NCI-H1105 (cell line): ENCODE data around the gene GPNMB.
"Not testable (repeated sequence)": the region's sequence is repeated elsewhere in the genome, so short reads cannot be mapped to it uniquely, and the experiment has no call there.

ENCODE experiments used
- DNase-seq: peaks from one replicate; lab custom pipeline; 2025; lab: John Stamatoyannopoulos, UW

Gene GPNMB

DNA sequence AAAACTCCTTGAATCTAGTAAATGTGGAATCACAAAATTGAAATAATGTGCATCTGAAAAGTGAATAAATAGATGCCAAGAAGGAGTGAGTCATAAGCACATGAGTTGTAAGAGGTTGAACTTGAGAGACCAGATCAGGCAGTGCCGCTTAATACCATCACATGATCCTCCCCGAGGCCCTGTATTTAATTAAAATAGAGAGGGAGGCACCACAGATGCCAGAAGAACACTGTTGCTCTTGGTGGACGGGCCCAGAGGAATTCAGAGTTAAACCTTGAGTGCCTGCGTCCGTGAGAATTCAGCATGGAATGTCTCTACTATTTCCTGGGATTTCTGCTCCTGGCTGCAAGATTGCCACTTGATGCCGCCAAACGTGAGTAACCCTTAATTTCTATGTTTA, at the start of gene GPNMB:
Gene GPNMB, plus strand, starts transcription at position 221 of the 400 bp plus-strand sequence. Its CDS starts 83 bp downstream, at position 304.
- DNase-seq, result no peak

DNA sequence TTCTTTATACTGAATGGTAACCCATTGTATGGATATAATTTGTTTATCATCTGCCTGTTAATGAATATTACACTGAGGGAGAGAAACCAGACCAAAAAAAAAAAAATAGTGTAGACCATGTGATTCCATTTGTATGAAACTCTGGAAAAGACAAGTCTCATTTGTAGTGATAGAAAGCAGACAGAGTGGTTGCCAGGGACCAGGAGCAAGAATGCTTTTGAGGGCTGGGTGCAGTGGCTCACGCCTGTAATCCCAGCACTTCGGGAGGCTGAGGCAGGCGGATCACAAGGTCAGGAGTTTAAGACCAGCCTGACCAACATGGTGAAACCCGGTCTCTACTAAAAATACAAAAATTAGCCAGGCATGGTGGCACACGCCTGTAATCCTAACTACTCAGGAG, 48.8 kb upstream of the GPNMB start:
- DNase-seq, result not testable (repeated sequence)

DNA sequence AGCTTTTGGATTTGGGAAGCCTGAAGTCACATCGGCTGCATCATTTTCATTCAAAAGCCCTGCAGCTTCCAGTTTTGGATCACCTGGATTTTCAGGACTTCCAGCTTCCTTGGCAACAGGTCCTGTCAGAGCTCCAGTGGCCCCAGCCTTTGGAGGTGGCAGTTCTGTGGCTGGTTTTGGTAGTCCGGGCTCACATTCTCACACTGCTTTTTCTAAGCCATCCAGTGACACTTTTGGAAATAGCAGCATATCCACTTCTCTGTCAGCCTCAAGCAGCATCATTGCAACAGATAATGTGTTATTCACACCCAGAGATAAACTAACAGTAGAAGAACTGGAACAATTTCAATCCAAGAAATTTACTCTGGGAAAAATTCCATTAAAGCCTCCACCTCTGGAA, 46.2 kb upstream of the GPNMB start:
- DNase-seq, result no peak

DNA sequence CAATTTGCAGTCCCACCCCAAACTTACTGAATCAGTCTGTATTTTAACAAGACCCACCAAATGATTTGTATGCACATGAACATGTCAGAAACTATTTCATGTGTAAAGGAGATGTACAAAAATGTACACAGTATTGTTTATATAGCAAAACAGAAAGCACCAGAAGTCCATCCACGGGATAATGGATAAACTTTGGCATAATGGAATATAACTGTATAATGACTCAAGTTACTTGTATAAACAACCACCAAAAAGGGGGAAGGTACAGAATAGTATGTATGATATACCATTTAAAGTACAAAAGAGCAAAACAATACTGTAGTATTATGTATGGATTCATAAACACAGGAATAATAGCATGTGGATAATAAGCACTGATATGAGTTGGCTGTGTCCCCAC, 42.3 kb upstream of the GPNMB start:
- DNase-seq, result no peak

DNA sequence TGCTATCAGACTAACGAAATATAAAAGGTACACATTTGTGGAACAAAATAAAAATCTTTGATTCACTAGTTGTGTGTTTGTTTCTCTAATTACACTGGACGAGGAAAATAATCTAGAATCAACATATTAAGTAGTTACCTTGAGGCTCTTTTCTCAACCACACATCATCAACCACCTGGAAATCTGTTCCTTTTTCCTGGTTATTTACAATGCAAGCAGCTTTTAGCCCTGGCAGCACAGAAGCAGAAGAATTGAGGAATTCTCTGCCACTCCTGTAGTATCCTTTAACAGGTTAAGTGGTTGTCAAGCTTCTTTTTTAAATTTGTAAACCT, 41.0 kb upstream of the GPNMB start:
- no peak for DNase-seq

DNA sequence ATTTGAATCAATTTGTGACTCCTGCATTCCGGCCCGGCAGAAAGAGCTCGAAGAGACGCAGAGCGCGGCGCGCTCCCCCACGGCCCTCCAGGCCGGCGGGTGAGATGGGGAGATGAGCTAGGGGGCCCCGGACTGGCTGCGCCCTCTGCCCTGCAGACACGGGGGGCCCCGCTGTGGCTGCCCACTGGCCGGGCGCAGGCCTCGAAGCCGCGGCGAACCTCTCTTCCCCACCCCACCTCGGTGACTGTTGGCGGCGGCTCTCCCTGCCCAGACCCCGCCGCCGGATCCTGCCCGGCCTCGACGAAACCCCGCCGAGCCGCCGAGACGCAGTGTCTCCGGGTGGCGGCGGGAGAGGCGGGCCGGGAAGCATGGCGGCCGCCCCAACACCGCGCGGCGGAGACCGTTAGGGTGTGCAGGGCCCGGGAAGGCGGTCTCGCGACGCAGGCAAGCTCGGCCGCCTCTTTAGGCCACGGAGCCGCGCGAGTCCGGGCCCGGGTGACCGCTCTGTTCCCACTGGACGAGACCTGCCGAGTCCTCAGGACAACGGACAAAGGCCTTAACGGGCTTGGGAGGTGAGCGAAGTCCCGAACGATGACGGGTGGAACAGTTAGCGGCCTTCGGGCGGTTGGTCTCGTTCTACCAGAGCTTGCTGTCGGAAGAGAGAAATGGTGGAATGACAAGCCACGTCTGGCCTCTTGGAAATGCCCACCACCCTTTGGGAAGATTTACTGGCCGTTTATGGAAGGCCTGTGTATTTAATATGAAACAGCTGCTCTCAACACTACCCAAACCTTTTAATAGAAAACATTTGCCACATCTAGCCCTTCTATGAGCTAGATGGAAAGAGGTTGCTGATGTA, 40.4 kb upstream of the GPNMB start:
- DNase-seq, result peak; percentile 20

DNA sequence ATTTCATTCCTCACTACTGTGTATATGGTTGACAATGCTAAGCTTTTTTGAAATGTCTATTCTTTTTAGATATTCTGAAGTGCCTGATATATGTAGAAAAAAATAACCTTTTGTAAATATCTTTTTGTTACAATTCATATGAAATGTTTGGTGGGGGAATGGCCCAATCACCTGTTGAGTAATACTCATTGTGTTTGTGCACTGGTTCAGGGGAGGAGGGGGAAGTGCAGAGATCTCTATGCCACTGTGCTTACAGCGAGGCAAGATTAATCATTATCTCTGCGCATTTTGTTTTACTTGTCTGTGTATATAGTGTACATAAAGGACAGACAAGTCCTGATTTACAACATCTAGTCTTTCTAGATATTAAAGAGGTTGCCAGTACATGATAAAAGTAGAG, 39.6 kb upstream of the GPNMB start:
- DNase-seq, result no peak

DNA sequence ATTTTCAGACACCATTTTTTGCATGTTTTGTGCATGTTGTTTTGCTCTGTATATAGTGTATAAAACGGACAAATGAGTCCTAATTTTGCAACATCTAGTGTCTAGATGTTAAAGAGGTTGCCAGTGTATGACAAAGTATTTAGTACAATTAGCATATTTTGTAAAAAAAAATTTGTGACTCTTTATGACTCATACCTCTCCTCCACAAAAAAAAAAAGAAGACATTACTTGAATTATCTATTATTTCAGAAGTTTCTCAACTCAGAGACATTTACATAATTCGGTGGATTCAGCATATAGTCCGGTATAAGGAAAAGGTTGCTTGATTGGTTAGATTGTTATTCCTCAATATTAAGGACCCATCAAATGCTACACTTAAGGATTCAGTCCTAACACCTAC, 38.7 kb upstream of the GPNMB start:
- DNase-seq, result no peak

DNA sequence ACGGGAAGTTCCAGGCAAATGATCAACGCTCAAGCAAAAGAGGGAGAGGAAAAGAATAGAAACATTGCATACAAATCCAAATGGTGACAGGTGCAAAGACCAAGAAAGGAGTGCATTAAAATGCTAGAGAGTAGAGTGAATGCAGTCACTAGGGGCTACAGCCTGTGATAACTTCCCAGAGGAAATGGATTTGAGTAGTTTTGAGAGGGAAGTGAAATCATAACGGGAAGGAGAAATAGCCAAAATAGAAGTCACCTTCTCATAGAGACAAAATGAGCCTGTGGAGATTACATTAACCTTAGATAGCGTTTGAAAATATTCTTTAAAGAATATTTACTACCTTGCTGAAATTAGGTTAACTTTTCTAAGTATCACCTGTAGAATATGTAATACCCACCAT, 38.3 kb upstream of the GPNMB start:
- DNase-seq, result no peak

DNA sequence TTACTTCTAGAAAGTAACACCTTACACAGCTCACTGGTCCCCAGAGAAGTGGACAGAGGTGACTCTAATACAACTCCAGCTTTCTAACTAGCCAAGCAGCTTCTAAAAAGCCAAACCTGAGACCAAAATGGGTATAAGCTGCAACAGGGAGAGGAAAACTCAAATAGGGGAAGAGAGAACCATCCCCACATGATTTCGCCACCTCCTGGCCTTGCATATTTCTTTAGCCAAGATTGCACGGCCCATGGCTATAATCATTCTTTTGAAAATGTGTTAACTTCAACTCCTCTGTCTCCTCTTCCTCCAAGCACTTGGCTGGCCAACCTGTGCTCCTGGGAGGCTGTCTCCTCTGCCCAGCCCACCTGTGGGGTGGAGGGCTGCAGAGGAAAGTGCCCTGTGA, 36.1 kb upstream of the GPNMB start:
- DNase-seq, result no peak

DNA sequence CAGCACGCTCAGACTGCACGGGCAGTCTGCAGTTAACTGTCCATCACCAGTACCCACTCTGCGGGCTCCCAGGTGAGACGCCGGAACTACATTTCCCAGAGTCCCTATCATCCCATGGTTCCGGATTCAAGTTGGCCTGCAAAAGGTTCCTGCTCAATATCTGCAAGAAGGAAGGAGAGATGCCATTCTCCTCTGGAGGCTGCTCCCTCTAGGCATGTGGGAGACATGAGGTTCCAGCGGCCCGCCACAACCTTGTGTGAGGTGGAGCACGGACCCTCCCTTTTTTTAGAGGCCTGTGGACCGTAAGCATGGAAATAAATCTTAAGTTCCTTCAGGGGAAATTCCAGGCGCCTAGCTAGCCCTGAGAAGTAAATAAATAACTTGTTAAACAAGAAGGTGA, 35.0 kb upstream of the GPNMB start:
- no peak for DNase-seq

DNA sequence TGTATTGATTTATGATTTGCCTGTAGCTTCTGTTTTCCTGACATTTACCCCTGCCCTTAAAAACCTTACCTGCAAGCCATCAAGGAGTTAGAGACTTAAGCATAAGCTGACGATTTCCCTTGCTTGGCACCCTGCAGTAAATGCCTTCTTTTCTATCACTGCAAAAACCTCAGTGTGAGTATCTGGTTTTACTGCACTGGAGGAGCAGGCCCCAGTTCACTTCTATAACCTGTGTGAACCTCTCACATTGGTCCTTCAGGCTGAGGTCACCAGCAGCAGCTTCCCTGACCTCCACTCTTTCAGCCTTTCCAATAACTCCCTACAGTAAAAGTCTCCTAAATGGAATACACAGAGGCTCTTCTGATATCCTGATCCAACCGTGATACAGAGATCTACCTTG, 34.2 kb upstream of the GPNMB start:
- DNase-seq, result no peak

DNA sequence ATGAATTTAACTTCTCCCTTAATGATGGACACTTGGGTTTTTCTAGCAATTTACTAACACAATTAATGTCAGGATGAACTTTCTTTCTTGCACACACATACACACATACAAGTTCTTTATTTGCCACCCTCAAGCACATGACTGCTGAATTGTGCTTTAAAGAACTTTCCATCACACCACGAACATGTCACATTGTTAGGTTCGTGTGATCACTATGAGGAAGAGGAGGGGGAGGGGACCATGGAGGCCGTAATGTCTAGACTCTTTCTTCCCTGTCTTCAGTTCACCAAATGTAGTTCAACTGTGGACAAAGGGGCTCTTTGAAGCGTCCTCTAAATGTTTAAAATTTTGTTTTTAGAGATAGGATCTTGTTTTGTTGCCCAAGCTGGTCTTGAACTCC, 33.7 kb upstream of the GPNMB start:
- DNase-seq, result no peak

DNA sequence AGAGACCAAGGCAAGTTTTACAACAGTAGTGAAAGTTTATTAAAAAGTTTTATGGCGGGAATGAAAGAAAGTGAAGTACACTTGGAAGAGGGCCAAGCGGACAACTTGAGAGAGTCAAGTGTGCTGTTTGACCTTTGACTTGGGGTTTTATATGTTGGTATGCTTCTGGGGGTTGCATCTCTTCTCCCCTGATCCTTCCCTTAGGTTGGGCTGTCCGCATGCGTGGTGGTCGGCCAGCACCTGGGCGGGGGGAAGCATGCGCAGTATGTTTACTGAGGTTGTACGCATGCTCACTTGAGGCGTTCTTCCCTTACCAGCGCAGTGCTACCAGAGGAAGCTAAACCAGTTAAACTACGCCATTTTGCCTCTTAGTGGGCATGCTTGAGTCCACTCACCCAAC, 32.8 kb upstream of the GPNMB start:
- no peak for DNase-seq

DNA sequence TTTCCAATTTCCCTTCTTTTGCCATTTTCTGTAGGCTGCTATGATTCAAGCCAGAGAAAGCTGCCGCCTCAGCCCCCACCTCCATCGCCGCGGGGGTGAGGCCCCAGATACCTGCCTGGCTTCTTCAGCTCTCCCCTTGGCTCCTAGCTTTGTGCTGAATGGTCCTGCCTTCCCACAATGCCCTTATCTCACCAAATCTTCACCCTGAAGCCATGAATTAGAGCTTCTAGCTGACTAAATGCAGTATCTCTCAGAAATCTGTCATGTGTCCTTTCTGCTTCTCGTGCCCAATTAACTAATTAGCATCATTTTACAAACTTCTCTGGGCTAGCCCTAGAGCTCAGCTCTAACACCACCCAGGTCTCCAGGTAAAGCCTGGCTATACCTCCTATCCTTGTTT, 32.2 kb upstream of the GPNMB start:
- DNase-seq, result no peak

DNA sequence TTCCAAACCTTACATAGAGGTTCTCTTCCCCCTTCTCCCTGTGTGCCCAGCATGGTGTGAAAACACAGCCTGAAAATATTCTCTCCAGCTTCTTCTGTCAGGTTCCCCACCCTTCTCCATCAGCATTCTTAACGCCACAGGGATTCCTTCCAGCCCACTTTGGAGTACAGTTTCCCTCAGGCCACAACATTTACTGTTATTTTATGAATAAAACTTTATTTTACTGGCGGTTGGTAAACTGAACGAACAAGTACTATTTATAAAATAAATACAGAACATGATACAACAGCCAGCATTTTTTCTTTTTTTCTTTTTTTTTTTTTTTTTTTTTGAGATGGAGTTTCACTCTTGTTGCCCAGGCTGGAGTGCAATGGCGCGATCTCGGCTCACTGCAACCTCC, 31.6 kb upstream of the GPNMB start:
- no peak for DNase-seq

DNA sequence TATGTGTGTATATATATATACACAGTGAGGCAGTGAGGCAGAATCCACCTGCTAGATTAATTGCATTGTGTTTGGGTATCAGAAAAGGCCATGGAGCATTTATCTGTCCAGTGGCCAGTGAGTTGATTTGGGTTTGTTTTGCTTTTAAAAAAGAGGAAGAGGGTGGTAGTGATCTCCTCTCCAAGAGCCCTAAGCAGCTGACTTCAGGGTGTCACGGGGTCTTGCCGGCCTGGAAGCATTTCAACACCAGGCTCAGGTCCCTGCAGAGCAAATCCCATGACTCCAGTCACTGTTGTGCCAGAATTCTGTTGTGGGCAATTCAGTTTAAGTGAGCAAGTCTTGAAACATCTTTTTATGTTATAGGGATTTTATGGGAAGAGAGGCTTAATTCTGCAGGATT, 30.6 kb upstream of the GPNMB start:
- DNase-seq, result no peak

DNA sequence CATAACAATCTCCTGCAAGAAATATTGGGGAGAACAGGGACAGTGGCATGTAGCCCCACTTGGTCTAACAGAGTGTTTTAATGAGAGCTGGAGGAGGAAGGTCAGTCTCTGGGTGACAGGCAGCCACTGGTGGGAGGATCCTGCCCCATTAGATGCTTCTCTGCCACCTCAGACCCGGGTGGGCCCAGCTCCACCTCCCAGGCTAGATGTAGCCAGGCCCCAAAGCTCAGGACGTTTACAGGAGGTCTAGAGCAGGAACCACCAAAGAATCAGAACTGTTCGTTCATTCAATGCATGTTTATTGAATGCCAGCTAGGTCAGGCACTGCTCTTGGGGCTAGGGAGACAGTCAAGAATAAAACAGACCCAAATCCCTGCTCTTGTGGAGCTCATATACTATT, 28.4 kb upstream of the GPNMB start:
- DNase-seq, result no peak

DNA sequence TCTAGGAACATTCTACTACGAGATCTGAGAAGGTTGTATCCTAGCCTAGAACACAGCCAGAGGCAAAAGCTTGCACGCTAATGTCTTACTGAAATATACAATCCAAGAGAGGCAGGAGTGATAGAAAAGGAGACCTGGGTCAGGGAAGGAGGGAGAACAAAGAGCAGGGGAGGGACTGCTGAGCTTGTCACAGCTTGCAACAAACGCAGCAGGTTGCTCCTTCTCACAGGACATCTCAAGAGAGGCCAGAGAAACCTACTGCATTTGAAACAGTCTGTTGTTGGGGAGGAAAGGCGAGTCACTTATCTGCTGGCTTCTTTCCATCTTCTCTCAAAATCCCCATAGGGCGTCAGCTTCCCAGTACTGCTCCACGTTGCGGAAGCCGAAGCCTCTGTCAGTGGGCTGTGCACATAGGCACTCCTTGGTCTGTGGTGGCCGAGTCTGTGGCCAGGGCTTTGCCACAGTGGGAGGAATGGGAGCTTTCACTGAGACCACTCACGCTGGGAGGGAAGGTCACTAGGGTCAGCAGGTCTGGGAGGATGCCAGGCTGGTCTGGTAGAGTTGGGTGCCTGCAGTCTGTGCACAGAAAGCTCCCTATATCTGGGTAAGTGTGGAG, 25.8 kb upstream of the GPNMB start:
- DNase-seq, result no peak

DNA sequence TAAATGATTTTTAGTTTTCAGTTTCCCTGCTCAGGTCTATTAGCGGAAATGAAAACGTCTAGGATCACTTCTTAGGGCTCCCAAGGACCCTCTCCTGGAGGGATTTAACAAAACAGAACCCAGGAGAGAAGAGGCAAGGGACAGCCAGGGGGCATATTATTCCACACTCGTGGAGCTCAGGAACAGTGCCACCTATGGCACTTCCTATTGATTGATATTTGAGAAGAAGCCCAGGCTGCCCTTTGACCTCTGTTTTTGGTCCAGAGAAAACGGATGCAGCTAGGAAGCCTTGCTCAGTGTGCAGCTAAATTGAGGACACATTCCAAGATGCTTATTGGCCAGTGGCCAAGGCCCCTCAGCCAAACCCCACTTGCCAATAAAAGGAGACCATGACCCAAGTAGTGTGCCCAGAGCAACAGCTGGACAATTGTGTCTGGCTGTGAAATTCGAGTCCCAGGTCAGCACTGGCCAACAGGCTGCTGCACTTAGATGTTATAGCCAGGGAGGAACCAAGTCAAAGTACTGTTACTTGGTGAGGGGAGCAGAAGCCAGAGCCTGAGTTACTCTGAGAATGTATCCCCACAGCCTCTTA, 24.0 kb upstream of the GPNMB start:
- no peak for DNase-seq

DNA sequence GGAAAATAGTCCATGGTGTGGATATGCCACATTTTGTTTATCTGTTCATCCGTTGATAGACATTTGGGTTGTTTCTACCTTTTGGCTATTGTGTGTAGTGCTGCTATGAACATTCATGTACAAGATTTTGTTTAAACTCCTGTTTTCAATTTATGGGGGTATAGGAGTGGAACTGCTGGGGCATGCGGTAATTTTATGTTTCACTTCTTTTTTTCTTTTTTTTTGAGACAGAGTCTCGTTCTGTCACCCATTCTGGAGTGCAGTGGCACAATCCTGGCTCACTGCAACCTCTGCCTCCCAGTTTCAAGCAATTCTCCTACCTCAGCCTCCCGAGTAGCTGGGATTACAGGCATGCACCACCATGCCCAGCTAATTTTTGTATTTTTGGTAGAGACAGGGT, 22.2 kb upstream of the GPNMB start:
- not testable (repeated sequence) for DNase-seq

DNA sequence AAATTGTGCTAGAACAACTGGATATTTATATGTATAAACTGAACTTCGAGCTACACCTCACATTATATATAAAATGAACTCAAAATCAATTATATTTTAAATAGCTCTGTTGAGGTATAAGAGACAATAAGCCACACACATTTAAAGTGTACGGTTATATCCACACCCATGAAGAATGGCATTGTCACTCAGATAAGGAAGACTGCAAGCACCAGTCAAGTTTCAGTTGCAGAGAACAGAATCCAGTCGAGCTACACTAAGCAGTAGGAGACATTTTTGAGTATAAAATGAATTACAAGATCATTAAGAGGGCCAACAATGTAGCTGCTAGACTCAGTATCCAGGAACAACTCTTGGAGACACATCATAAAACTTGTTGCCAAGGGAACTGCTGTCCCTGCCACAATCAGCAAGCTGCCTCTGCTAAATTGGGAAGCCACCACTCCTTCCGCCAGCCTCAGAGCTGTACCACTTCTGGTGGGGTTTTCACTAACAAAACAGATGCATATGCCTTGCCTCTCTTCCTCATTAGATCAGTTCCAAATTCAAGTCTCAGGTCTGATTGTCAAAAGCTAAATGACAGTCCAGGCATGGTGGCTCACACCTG, 19.6 kb upstream of the GPNMB start:
- DNase-seq, result no peak

DNA sequence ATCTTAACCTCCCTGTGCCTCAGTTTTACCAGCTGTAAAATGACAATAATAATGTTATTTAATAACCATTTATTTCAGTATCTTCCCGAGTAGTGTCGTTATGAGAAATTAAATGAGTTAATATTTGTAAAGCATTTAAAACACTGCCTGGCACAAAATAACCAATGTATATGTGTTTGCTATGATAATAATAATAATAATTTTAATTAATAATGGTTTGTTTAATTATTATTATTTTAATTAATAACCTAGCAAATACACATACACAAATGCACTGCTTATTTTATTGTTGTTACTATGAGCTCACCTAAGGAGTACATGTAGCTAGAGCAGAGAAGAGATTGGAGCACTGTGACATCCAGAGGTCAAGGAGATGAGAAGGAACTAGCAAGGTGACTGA, 18.2 kb upstream of the GPNMB start:
- no peak for DNase-seq
